Type B pancreatic cell (in vitro differentiated cells): Measurements from ENCODE around the gene AFDN. TPM values are rescaled to one million over a fixed set of nuclear protein-coding genes. Genes with fewer than 3 reads are reported as not detected.

ENCODE experiments used
- DNase-seq: peaks from one replicate; pipeline ENCODE4 v3.0.0; 2021; ENCODE audit warnings: mixed read lengths; ENCODE audit not compliant: unreplicated experiment; ENCODE audit errors: extremely low spot score
- H3K27ac Mint-ChIP-seq: 2 replicates; pipeline ENCODE4 v1.8.0; 2021; ENCODE audit warnings: mild to moderate bottlenecking, mixed read lengths
- H3K27me3 Mint-ChIP-seq: 2 replicates; pipeline ENCODE4 v1.8.0; 2021; ENCODE audit warnings: mixed read lengths
- H3K36me3 Mint-ChIP-seq: 2 replicates; pipeline ENCODE4 v1.8.0; 2021; ENCODE audit warnings: mixed read lengths
- H3K4me1 Mint-ChIP-seq: one replicate; pipeline ENCODE4 v1.8.0; 2021; ENCODE audit warnings: mixed read lengths; ENCODE audit not compliant: unreplicated experiment
- H3K4me3 Mint-ChIP-seq: 2 replicates; pipeline ENCODE4 v1.8.0; 2021; ENCODE audit warnings: mild to moderate bottlenecking, mixed read lengths
- H3K9me3 Mint-ChIP-seq: 2 replicates; pipeline ENCODE4 v1.8.0; 2021; ENCODE audit warnings: mixed read lengths
- total RNA-seq: library from RNA; stranded (reverse); gene quantifications from 2 replicates; pipeline ENCODE4 v1.2.1, GENCODE V29; 2021; ENCODE audit warnings: low replicate concordance
- TF ChIP-seq, protein P1 (sequence below): fragments of 200-600 bp; sonication (generic); conservative IDR thresholded peaks from 2 replicates; pipeline ENCODE4 v1.5.0; 2021; ENCODE audit warnings: antibody characterized with exemption, mild to moderate bottlenecking

The AFDN gene
- total RNA-seq, 1 donor from 2014 or later = 154 TPM

DNA sequence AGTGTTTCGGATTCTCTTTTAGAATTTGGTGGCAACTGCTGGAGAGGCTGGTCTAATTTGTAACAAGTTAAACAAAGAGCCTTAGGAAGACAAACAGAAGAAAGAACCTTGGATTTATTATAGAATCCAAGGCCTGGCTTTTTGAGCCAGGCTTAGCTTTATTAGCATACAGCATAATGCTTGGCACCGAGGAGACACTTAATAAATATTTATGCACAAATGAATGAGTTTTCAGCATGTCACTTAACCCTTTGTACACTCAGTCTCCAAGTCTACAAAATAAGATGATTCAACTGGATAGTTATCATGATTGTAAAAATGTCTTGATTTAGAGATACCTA is 38.2 kb upstream of the AFDN start:
- DNase-seq = no peak
- H3K36me3 Mint-ChIP-seq = no peaks in the 10 kb centered on the region
- H3K27ac Mint-ChIP-seq = no peak overlapping the region
- no peaks in the 10 kb centered on the region for H3K9me3 Mint-ChIP-seq
- H3K27me3 Mint-ChIP-seq = peaks cover 2% of the 10 kb centered on the region
- H3K4me1 Mint-ChIP-seq = peaks cover 5% of the 10 kb centered on the region
- H3K4me3 Mint-ChIP-seq = no peak overlapping the region
- TF ChIP-seq, protein P1, sequence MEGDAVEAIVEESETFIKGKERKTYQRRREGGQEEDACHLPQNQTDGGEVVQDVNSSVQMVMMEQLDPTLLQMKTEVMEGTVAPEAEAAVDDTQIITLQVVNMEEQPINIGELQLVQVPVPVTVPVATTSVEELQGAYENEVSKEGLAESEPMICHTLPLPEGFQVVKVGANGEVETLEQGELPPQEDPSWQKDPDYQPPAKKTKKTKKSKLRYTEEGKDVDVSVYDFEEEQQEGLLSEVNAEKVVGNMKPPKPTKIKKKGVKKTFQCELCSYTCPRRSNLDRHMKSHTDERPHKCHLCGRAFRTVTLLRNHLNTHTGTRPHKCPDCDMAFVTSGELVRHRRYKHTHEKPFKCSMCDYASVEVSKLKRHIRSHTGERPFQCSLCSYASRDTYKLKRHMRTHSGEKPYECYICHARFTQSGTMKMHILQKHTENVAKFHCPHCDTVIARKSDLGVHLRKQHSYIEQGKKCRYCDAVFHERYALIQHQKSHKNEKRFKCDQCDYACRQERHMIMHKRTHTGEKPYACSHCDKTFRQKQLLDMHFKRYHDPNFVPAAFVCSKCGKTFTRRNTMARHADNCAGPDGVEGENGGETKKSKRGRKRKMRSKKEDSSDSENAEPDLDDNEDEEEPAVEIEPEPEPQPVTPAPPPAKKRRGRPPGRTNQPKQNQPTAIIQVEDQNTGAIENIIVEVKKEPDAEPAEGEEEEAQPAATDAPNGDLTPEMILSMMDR = no peak

DNA sequence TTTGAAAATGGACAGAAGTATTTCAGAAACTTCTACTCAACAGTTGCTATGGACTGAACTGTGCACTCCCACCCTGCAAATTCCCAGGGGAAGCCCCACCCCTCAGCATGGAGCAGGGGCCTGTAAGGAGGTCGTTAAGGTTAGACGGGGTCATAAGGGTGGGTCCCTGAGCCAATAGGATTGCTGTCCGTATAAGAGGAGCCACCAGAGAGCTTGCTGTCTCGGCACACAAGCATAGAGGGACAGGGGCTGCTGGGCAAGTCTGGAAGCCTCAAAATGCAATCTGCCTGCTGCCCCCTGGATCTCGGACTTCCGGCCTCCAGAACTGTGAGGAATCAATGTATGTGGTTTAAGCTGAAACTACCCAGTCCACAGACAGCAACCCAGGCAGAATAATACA is 37.4 kb upstream of the AFDN start:
- no peak overlapping the region for H3K27ac Mint-ChIP-seq
- peaks cover 2% of the 10 kb centered on the region for H3K27me3 Mint-ChIP-seq
- no peaks in the 10 kb centered on the region for H3K36me3 Mint-ChIP-seq
- TF ChIP-seq, protein P1 = no peak
- no peaks in the 10 kb centered on the region for H3K9me3 Mint-ChIP-seq
- no peak overlapping the region for H3K4me3 Mint-ChIP-seq
- no peak for DNase-seq
- peaks cover 5% of the 10 kb centered on the region for H3K4me1 Mint-ChIP-seq

DNA sequence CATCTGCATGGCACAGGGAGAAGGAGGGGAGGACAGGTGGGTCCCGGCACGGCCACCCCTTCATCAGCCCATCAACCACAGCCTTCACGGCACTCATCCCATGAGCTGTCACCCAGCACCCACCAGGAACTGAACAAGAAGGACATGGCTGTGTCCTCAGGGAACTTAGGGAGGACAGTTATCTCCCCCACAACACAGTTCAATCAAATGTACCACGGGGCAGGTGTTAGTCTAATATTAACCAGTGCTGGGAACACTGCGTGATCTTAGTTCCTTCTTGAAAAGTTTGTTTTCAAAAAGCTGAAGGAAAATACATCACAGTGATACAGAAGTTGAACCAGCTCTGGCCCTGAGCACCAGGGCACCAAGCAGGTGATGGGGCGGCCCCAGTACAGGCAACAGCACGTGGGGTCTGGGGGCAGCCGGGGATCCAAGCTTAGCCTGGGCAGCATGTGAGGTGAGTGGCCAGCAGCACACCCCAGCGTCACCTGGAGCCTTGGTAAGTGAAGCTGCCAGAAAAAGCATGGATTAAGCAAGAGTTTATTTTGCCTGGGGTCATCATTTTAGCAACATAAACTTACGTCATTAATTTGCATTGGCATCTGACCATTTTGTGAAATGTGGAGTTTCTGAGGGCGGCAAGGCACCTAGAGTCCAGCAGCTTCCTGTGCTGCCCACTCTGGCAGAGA is 35.5 kb upstream of the AFDN start:
- TF ChIP-seq, protein P1 = no peak
- Mint-ChIP-seq H3K27ac (no peak overlapping the region), H3K4me3 (no peak overlapping the region), H3K9me3 (no peaks in the 10 kb centered on the region), H3K4me1 (peaks cover 5% of the 10 kb centered on the region), H3K27me3 (peaks cover 9% of the 10 kb centered on the region), H3K36me3 (no peaks in the 10 kb centered on the region)
- DNase-seq = peak; percentile 54

DNA sequence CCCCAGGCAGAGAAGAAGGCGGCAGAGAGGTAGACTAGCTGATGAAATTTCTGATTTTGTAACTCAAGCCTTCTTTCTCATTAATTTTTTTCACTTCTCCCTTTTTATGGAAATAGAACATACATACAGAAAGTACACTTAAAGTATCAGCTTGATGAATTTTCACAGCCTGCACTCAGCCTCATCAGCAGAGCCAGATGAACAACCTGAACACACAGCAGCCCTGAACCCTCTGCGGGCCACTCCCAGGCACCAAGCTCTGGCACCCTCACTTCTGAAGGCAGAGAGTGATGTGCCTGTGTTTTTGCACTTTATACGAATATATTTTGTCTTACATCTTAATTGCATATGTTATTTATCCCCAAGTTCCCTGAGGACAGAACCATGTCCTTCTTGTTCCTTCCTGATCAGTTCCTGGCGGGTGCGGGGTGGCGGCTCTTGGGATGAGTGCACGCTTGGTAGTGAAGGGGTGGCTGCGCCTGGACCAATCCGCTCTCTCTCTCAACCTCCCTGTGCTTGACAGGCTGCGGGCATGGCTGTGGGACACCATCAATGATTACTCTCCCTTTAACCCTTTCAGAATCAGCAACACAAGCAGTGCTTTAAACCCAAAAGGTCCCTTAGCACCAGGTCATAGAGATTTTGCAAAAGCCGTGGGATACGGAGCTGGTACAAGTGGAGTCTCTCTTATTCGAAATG is 34.8 kb upstream of the AFDN start:
- Mint-ChIP-seq H3K27ac (no peak overlapping the region), H3K36me3 (no peaks in the 10 kb centered on the region), H3K4me1 (peaks cover 2% of the 10 kb centered on the region), H3K9me3 (no peaks in the 10 kb centered on the region), H3K4me3 (no peak overlapping the region), H3K27me3 (peaks cover 9% of the 10 kb centered on the region)
- TF ChIP-seq, protein P1 = no peak
- peak; percentile 49 for DNase-seq

DNA sequence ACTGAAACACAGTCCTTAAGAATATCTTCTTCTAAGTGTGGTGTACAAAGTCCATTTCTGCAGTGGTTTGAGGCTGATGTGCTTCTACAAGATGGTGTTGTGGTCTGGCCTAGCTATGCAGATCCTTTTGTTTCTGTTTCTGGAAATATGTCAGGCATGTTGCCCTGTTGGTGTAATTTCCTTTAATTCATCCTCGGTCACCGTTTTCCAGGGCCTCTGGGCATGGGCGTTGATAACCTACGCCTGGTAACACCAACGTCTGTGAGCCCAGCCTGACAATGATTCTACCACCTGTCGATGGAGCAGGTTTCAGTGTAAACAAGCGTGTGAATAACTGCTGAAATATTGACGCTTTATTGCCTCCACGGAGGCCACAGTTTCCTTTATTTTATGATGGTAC is 33.3 kb upstream of the AFDN start:
- TF ChIP-seq, protein P1 = no peak
- Mint-ChIP-seq H3K9me3 (no peaks in the 10 kb centered on the region), H3K4me1 (no peaks in the 10 kb centered on the region), H3K4me3 (no peak overlapping the region), H3K27me3 (peaks cover 12% of the 10 kb centered on the region), H3K36me3 (peaks cover 4% of the 10 kb centered on the region), H3K27ac (no peak overlapping the region)
- no peak for DNase-seq
